Omental fat pad (tissue), 4 donors: ENCODE data around the gene NRCAM. TPM values are rescaled to one million over a fixed set of nuclear protein-coding genes. Genes with fewer than 3 reads are reported as not detected.

Source experiments
- ATAC-seq: fragments of 150-250 bp; one replicate; pipeline ENCODE4 v1.9.1; 2016; ENCODE audit warnings: mild to moderate bottlenecking, moderate library complexity; ENCODE audit not compliant: low FRiP score
- DNase-seq: peaks from one replicate; pipeline ENCODE4 v3.0.0-alpha.2; 2019; ENCODE audit warnings: low spot score
- total RNA-seq, 4 donors: library from RNA; depleted of rRNA; stranded (reverse); fragments of >200 nt; gene quantifications; one replicate each; pipeline ENCODE4 v1.1.0, GENCODE V29; 2016
- TF ChIP-seq, protein P1 (sequence below), 3 donors: fragments of 450-650 bp; IDR thresholded peaks; one replicate each; pipeline ENCODE4 v1.5.1; 2016 to 2017; ENCODE audit warnings: antibody characterized with exemption in 3 of 3, mild to moderate bottlenecking in 3 of 3, moderate library complexity in 2 of 3

Gene NRCAM
- total RNA-seq, 4 donors from 2014 or later = 1.9 to 6.5 (median 4.6) TPM

DNA sequence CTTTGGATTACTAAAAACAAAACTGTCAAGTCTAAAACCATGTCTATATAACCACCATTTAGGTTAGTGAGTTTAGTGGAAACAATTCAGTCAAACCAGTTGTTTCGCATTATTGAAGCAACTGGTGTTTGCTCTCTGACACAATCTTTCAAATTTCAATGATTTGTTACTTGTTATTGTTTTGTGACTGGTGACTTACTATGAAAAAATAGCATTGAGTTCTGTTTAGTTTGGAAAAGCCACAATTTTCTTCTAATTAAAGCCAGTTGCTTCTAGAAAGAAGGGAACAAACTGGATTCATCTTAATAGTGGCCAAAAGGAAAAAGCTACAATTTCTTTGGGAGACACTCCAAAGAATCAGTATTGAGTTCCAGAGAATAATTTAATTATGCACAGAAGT, 356.5 kb downstream of the NRCAM start:
- TF ChIP-seq, protein P1, sequence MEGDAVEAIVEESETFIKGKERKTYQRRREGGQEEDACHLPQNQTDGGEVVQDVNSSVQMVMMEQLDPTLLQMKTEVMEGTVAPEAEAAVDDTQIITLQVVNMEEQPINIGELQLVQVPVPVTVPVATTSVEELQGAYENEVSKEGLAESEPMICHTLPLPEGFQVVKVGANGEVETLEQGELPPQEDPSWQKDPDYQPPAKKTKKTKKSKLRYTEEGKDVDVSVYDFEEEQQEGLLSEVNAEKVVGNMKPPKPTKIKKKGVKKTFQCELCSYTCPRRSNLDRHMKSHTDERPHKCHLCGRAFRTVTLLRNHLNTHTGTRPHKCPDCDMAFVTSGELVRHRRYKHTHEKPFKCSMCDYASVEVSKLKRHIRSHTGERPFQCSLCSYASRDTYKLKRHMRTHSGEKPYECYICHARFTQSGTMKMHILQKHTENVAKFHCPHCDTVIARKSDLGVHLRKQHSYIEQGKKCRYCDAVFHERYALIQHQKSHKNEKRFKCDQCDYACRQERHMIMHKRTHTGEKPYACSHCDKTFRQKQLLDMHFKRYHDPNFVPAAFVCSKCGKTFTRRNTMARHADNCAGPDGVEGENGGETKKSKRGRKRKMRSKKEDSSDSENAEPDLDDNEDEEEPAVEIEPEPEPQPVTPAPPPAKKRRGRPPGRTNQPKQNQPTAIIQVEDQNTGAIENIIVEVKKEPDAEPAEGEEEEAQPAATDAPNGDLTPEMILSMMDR (IDR thresholded peaks at IDR 0.05) = no peak
- DNase-seq (no peak), ATAC-seq (no peak)

DNA sequence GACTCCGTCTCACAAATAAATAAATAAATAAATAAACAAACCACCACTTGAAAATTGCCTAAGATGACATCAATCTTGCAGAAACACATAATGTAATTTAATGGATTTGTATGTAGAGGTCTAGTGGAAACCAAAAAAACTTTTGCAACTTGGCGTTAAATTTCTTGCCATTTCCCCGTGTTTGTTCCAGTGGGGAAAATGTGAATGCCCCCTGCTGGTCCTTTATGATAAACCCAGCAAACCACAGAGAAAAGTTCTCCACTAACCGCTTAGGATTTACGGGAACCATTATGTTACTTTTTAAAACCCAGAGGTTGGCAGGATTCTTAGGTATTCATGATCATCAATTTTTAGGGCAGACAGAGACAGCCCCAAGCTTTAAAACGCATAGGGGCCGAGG, 358.5 kb downstream of the NRCAM start:
- DNase-seq = no peak
- no peak for ATAC-seq
- TF ChIP-seq, protein P1 (IDR thresholded peaks at IDR 0.05) = no peak

Other genes starting within 250 kb of the NRCAM start
- gene PNPLA8, start 69.7 kb upstream of the NRCAM start, total RNA-seq = 10 to 100 TPM; 38.8 to 80.6 (median 60.4) TPM
- gene THAP5, start 113.3 kb upstream of the NRCAM start, total RNA-seq = 10 to 100 TPM; 12.6 to 24.7 (median 15.7) TPM
- 100 to 1,000 TPM in 1 of 4 donors, 10 to 100 TPM in 3; 28.5 to 136 (median 56.6) TPM for gene DNAJB9, start 113.4 kb upstream of the NRCAM start, total RNA-seq